Smooth muscle cell (in vitro differentiated cells): ENCODE measurements around the gene PASK. TPM values are rescaled to one million over a fixed set of nuclear protein-coding genes. Genes with fewer than 3 reads are reported as not detected.

ENCODE experiments used
- DNase-seq: peaks from one replicate; lab custom pipeline; 2025; ENCODE audit not compliant: unreplicated experiment; lab: John Stamatoyannopoulos, UW
- H2AFZ ChIP-seq: fragments of 200-600 bp; sonication (generic); 2 replicates; pipeline ENCODE4 v1.6.0; 2016; ENCODE audit warnings: antibody characterized with exemption, low read depth, mild to moderate bottlenecking
- H3F3A ChIP-seq: fragments of 200-600 bp; sonication (generic); 2 replicates; pipeline ENCODE4 v1.6.0; 2017; ENCODE audit warnings: antibody characterized with exemption, low read depth
- H3K27ac ChIP-seq: fragments of 200-600 bp; sonication (generic); 2 replicates; pipeline ENCODE4 v1.5.1; 2016; ENCODE audit warnings: low read depth, mild to moderate bottlenecking
- H3K27me3 ChIP-seq: fragments of 200-600 bp; sonication (generic); 2 replicates; pipeline ENCODE4 v1.6.1; 2016; ENCODE audit warnings: low read depth, mild to moderate bottlenecking
- H3K36me3 ChIP-seq: fragments of 200-600 bp; sonication (generic); 2 replicates; pipeline ENCODE4 v1.5.1; 2016; ENCODE audit warnings: low read depth
- H3K4me1 ChIP-seq: fragments of 200-600 bp; sonication (generic); 2 replicates; pipeline ENCODE4 v1.5.1; 2016; ENCODE audit warnings: low read depth
- H3K4me2 ChIP-seq: fragments of 200-600 bp; sonication (generic); 2 replicates; pipeline ENCODE4 v1.6.0; 2016; ENCODE audit warnings: mild to moderate bottlenecking
- H3K4me3 ChIP-seq: fragments of 200-600 bp; sonication (generic); 2 replicates; pipeline ENCODE4 v1.5.1; 2016; ENCODE audit warnings: mild to moderate bottlenecking
- H3K79me2 ChIP-seq: fragments of 200-600 bp; sonication (generic); 2 replicates; pipeline ENCODE4 v1.6.0; 2016; ENCODE audit warnings: low read depth, mild to moderate bottlenecking
- H3K9ac ChIP-seq: fragments of 200-600 bp; sonication (generic); 2 replicates; pipeline ENCODE4 v1.6.0; 2016; ENCODE audit warnings: low read depth
- H3K9me3 ChIP-seq: fragments of 200-600 bp; sonication (generic); replicated peaks from 2 replicates; pipeline ENCODE4 v1.5.1; 2016; ENCODE audit warnings: low read depth
- H4K20me1 ChIP-seq: fragments of 200-600 bp; sonication (generic); 2 replicates; pipeline ENCODE4 v1.6.0; 2016; ENCODE audit warnings: low read depth
- WGBS: methylation state at CpG from one replicate; pipeline ENCODE4 v1.1.7; 2016; ENCODE audit warnings: low lambda C conversion rate; 5-methylcytosine and 5-hydroxymethylcytosine counted together
- polyA plus RNA-seq: library from polyadenylated mRNA; unstranded; fragments of >200 nt; fragmentation: Nextera tagmentation; extraction: Ambion mirVana; gene quantifications from 2 replicates; pipeline ENCODE4 v1.2.1, GENCODE V29; 2016
- total RNA-seq: library from RNA; depleted of rRNA; stranded (reverse); fragments of >200 nt; gene quantifications from 2 replicates; pipeline ENCODE4 v1.2.3, GENCODE V29; 2014
- TF ChIP-seq, protein P1 (sequence below): fragments of 200-600 bp; sonication (generic); IDR thresholded peaks from 2 replicates; pipeline ENCODE4 v1.5.1; 2017; ENCODE audit warnings: borderline replicate concordance, mild to moderate bottlenecking, antibody characterized with exemption; ENCODE audit not compliant: insufficient read depth, poor library complexity, severe bottlenecking

PASK gene
- total and polyA plus RNA-seq, 2 experiments from 2014 or later = 2.6 TPM

DNA sequence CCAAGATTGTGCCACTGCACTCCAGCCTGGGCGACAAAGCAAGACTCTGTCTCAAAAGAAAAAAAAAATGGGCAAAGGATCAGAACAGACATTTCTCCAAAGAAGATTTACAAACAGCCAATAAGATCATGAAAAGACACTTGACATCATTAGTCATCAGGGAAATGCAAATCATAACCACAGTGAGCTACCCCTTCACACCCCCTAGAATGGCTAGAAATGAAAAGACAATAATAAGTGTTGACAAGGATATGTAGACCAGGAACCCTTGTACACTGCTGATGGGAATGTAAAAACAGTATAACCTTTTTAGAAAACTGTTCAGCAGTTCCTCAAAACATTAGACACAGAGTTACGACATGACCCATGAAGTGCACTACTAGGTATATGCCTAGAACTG, 28.8 kb downstream of the PASK start:
- no peak overlapping the region for H3K4me2 ChIP-seq
- H3K27me3 ChIP-seq = no peaks in the 10 kb centered on the region
- no peaks in the 10 kb centered on the region for H4K20me1 ChIP-seq
- no peaks in the 10 kb centered on the region for H3K4me1 ChIP-seq
- no peak for DNase-seq
- no peaks in the 10 kb centered on the region for H3K79me2 ChIP-seq
- WGBS = 97% methylated on average over 2 of the region's 2 CpGs
- no peaks in the 10 kb centered on the region for H3K36me3 ChIP-seq
- H3K27ac ChIP-seq = no peak overlapping the region
- TF ChIP-seq, protein P1, sequence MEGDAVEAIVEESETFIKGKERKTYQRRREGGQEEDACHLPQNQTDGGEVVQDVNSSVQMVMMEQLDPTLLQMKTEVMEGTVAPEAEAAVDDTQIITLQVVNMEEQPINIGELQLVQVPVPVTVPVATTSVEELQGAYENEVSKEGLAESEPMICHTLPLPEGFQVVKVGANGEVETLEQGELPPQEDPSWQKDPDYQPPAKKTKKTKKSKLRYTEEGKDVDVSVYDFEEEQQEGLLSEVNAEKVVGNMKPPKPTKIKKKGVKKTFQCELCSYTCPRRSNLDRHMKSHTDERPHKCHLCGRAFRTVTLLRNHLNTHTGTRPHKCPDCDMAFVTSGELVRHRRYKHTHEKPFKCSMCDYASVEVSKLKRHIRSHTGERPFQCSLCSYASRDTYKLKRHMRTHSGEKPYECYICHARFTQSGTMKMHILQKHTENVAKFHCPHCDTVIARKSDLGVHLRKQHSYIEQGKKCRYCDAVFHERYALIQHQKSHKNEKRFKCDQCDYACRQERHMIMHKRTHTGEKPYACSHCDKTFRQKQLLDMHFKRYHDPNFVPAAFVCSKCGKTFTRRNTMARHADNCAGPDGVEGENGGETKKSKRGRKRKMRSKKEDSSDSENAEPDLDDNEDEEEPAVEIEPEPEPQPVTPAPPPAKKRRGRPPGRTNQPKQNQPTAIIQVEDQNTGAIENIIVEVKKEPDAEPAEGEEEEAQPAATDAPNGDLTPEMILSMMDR = no peak
- no peaks in the 10 kb centered on the region for H3K9me3 ChIP-seq
- H2AFZ ChIP-seq = no peak overlapping the region
- no peak overlapping the region for H3K4me3 ChIP-seq
- H3F3A ChIP-seq = no peaks in the 10 kb centered on the region
- no peak overlapping the region for H3K9ac ChIP-seq

DNA sequence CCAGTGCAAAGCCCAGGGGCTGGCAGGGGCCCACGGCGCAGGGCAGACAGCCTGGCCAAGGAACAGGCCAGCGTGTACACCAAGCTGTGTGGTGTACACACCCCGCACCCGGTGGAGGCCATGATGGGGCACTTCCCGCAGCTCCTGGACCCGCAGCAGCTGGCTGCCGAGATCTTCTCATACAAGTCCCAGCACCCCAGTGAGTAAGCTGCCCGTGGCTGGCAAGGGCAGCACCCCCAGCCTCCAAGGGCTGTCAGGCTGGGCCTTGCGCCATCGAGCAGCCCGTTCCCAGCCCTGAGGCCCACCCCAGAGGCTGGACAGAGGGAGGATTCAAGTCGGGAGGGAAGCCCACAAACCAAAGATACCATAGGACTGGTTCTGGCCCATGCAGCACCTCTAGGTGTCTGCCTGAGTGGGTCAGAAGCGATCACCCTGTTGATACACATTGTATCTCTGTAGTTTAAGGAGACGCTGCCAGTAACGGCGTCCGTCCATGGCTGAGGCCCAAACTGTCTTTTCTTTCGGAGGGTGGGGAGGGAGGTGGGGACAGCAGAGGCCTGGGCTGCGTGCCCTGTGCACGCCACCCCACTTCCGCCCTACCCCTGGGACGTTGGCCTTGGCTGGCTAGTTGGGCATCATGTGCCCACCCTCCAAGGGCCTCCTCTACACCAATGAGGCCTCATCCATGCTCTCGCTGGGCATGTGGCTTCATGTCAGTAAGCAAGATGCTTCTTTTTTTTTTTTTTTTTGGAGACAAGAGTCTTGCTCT, 30.4 kb downstream of the PASK start:
- no peaks in the 10 kb centered on the region for H3F3A ChIP-seq
- no peak overlapping the region for H3K4me2 ChIP-seq
- no peak overlapping the region for H3K27ac ChIP-seq
- H3K9me3 ChIP-seq = no peaks in the 10 kb centered on the region
- H4K20me1 ChIP-seq = no peaks in the 10 kb centered on the region
- no peak for DNase-seq
- H3K9ac ChIP-seq = no peak overlapping the region
- WGBS = 95% methylated on average over 24 of the region's 24 CpGs
- no peaks in the 10 kb centered on the region for H3K4me1 ChIP-seq
- H3K36me3 ChIP-seq = no peaks in the 10 kb centered on the region
- no peak overlapping the region for H3K4me3 ChIP-seq
- no peaks in the 10 kb centered on the region for H3K79me2 ChIP-seq
- no peaks in the 10 kb centered on the region for H3K27me3 ChIP-seq
- H2AFZ ChIP-seq = no peak overlapping the region
- TF ChIP-seq, protein P1 = no peak

DNA sequence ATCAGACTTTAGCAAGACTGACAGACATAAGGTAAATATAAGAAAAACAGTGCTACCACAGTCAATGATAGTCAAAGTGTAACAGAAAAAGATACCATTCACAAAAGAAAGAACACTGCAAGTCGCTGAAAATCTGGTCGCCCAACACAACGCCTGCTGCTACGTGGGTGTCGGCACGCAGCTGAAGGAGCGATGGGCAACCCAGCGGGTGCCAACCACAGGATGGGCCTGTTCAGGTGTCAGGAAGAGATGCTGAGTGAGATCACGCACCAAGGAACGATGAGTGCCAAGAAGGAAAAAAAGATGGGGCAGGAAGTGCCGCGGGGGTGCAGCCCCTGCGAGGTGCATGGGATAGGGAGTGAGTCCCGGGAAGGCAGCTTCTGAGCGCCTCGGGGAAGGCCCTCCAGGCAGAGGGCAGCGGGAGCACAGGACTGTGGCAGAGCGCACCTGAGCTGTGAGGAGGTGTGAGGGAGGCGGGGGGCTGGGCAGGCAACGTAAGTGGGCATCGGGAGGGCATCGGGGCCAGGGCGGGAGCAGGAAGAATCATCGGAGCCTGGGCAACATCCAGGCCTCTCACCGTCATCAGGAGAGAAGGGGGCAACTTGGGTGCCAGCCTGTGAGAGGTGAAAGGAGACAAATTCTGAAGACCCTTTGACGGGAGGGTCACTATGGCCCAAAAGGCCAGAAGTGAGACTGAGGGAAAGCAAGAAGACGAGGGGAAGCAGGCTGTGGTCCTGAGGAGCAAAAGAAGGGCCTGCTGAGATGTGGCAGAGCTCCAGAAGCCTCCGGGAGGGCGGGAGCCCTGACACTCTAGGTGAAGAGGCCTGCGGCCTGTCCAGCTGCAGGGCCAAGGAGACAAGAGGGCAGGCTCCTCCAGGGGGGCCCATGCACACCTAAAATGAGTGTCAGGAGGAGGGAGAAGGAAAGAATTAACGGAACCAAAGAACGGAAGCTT, 32.4 kb downstream of the PASK start:
- H3K9me3 ChIP-seq = no peaks in the 10 kb centered on the region
- no peaks in the 10 kb centered on the region for H3K27me3 ChIP-seq
- H3F3A ChIP-seq = no peaks in the 10 kb centered on the region
- 95% methylated on average over 27 of the region's 32 CpGs for WGBS
- no peak overlapping the region for H3K4me3 ChIP-seq
- no peak overlapping the region for H3K9ac ChIP-seq
- no peak overlapping the region for H3K27ac ChIP-seq
- H3K79me2 ChIP-seq = no peaks in the 10 kb centered on the region
- no peak overlapping the region for H3K4me2 ChIP-seq
- TF ChIP-seq, protein P1 = no peak
- H3K4me1 ChIP-seq = no peaks in the 10 kb centered on the region
- no peaks in the 10 kb centered on the region for H4K20me1 ChIP-seq
- DNase-seq = no peak
- no peak overlapping the region for H2AFZ ChIP-seq
- H3K36me3 ChIP-seq = no peaks in the 10 kb centered on the region
